Gastrocnemius medialis (tissue), 4 donors: ENCODE results near the gene CACNA2D2. TPM values are rescaled to one million over a fixed set of nuclear protein-coding genes. Genes with fewer than 3 reads are reported as not detected.
A peak's percentile ranks its signal among the peaks of the same experiment; 100 is the strongest.

ENCODE experiments used
- ATAC-seq, 2 donors: fragments of 150-250 bp; one replicate each; pipeline ENCODE4 v1.9.1; 2016
- DNase-seq, 2 donors: peaks; one replicate each; pipeline ENCODE4 v3.0.0-alpha.2; 2019
- H3K27ac ChIP-seq, 4 donors: fragments of 200-600 bp; sonication (generic); 1 replicate in 1 of 4; 2 replicates in 3 of 4; pipeline ENCODE4 v1.5.1; 2016 to 2018; ENCODE audit warnings: mild to moderate bottlenecking in 2 of 4, moderate library complexity in 1 of 4
- H3K27me3 ChIP-seq, 3 donors: fragments of 200-600 bp; sonication (generic) in 2 of 3; 1 replicate in 1 of 3; 2 replicates in 2 of 3; pipeline versions ENCODE4 v1.5.1 to v1.6.0; 2016 to 2019; ENCODE audit warnings: mild to moderate bottlenecking in 1 of 3, moderate library complexity in 1 of 3
- H3K36me3 ChIP-seq, 2 donors: fragments of 200-600 bp; sonication (generic) in 1 of 2; one replicate each; pipeline ENCODE4 v1.5.1; 2017 to 2018
- H3K4me1 ChIP-seq, 2 donors: fragments of 200-600 bp; sonication (generic) in 1 of 2; one replicate each; pipeline ENCODE4 v1.5.1; 2016 to 2017; ENCODE audit warnings: mild to moderate bottlenecking in 2 of 2
- H3K4me3 ChIP-seq, 4 donors: fragments of 200-600 bp; sonication (generic) in 3 of 4; 1 replicate in 1 of 4; 2 replicates in 3 of 4; pipeline ENCODE4 v1.5.1; 2016 to 2019; ENCODE audit warnings: mild to moderate bottlenecking in 2 of 4
- H3K9me3 ChIP-seq, 3 donors: fragments of 200-600 bp; sonication (generic) in 2 of 3; 1 replicate in 1 of 3; 2 replicates in 2 of 3; pipeline ENCODE4 v1.5.1; 2016 to 2019
- CTCF ChIP-seq, 5 experiments: fragments of 450-650 bp in 3 of 5; fragments of 200-600 bp in 2 of 5; sonication (generic) in 2 of 5; IDR thresholded peaks in 4 of 5; conservative IDR thresholded peaks in 1 of 5; 1 replicate in 4 of 5; 2 replicates in 1 of 5; pipeline ENCODE4 v1.5.1; 2016 to 2019; ENCODE audit warnings: antibody characterized with exemption in 5 of 5, mild to moderate bottlenecking in 3 of 5, moderate library complexity in 3 of 5
- POLR2A ChIP-seq, 2 donors: fragments of 450-650 bp; IDR thresholded peaks; one replicate each; pipeline ENCODE4 v1.6.1; 2017; ENCODE audit warnings: antibody characterized with exemption in 2 of 2, mild to moderate bottlenecking in 2 of 2, moderate library complexity in 2 of 2
- in situ Hi-C, 4 donors: fragments of 200-750 bp; cut with MboI; loops; one replicate each; pipeline versions ENCODE4 v1.15.0 to v1.8.0; 2017; ENCODE audit warnings: low sequenced_read_pairs in 4 of 4
- intact Hi-C: fragments of 100-400 bp; cut with DNase I; formaldehyde crosslinking; loops from one replicate; pipeline ENCODE4 v1.15.1; 2023; ENCODE audit warnings: low total_unique reads
- total RNA-seq, 4 donors: library from RNA; depleted of rRNA; stranded (reverse); fragments of >200 nt; gene quantifications; one replicate each; pipeline versions ENCODE4 v1.1.0 to v1.2.3, GENCODE V29; 2016

CACNA2D2 gene
- total RNA-seq, 4 donors from 2014 or later = 0.27 to 0.68 (median 0.45) TPM

- Histone ChIP-seq H3K9me3 (no peaks in the 10 kb centered on the region), H3K4me3 (peak overlapping the region; percentile 72 to 85 (median 79)), H3K27ac (peak overlapping the region; percentile 93 to 96 (median 95)), H3K4me1 (peaks cover 53 to 55% of the 10 kb centered on the region in 2 donors), H3K27me3 (no peaks in the 10 kb centered on the region), H3K36me3 (peaks cover 0 to 29% of the 10 kb centered on the region in 2 donors)
- peak in 1 of 2 donors; percentile 75 for TF ChIP-seq POLR2A (IDR thresholded peaks at IDR 0.05)
- no peak for TF ChIP-seq CTCF (IDR thresholded peaks at IDR 0.05 in 4 of 5, conservative IDR thresholded peaks at IDR 0.05 in 1 of 5)
- ATAC-seq (peak; percentile 69 to 76), DNase-seq (peak; percentile 66 to 71)
- in situ Hi-C loops (no loop called here), intact Hi-C loops (loop anchor here (1.0 to 2.0 kb wide), 2 partner anchors 16 to 20 kb away; no protein-coding TSS in a partner anchor)
These were observed 182.5 kb downstream of the CACNA2D2 start for GRCh38 chr3:50320853-50321335.

GRCh38 chr3:50319894-50320625 lies 183.4 kb downstream of the CACNA2D2 start:
- H3K9me3 ChIP-seq = no peaks in the 10 kb centered on the region
- TF ChIP-seq POLR2A (IDR thresholded peaks at IDR 0.05) (no peak), CTCF (IDR thresholded peaks at IDR 0.05 in 4 of 5, conservative IDR thresholded peaks at IDR 0.05 in 1 of 5) (no peak)
- H3K27ac ChIP-seq = peak overlapping the region; percentile 93 to 96 (median 95)
- in situ Hi-C loops (no loop called here), intact Hi-C loops (loop anchor here (2.0 kb wide), 1 partner anchor 19 kb away; no protein-coding TSS in a partner anchor)
- peaks cover 0 to 23% of the 10 kb centered on the region in 2 donors for H3K36me3 ChIP-seq
- H3K4me3 ChIP-seq = peak overlapping the region; percentile 72 to 85 (median 79)
- ATAC-seq = no peak
- H3K4me1 ChIP-seq = peaks cover 53 to 56% of the 10 kb centered on the region in 2 donors
- no peak for DNase-seq
- no peaks in the 10 kb centered on the region for H3K27me3 ChIP-seq

GRCh38 chr3:50319181-50319893 lies 184.1 kb downstream of the CACNA2D2 start:
- in situ Hi-C loops = no loop called here
- peak overlapping the region; percentile 45 to 96 (median 94) for H3K27ac ChIP-seq
- peaks cover 0 to 23% of the 10 kb centered on the region in 2 donors for H3K36me3 ChIP-seq
- no peak for TF ChIP-seq CTCF (IDR thresholded peaks at IDR 0.05 in 4 of 5, conservative IDR thresholded peaks at IDR 0.05 in 1 of 5)
- no peak for TF ChIP-seq POLR2A (IDR thresholded peaks at IDR 0.05)
- no peaks in the 10 kb centered on the region for H3K27me3 ChIP-seq
- ATAC-seq (no peak), DNase-seq (no peak)
- peaks cover 54 to 58% of the 10 kb centered on the region in 2 donors for H3K4me1 ChIP-seq
- no peaks in the 10 kb centered on the region for H3K9me3 ChIP-seq
- intact Hi-C loops = no loop called here
- peak overlapping the region; percentile 26 to 85 (median 76) for H3K4me3 ChIP-seq

GRCh38 chr3:50318615-50319014 lies 184.8 kb downstream of the CACNA2D2 start:
- Histone ChIP-seq H3K27ac (peak overlapping the region in 3 of 4 donors; percentile 5 to 93 (median 45)), H3K9me3 (no peaks in the 10 kb centered on the region), H3K36me3 (peaks cover 0 to 23% of the 10 kb centered on the region in 2 donors), H3K27me3 (no peaks in the 10 kb centered on the region), H3K4me1 (peaks cover 56 to 59% of the 10 kb centered on the region in 2 donors), H3K4me3 (peak overlapping the region in 3 of 4 donors; percentile 8 to 80 (median 72))
- in situ Hi-C loops (no loop called here), intact Hi-C loops (no loop called here)
- no peak for ATAC-seq
- no peak for TF ChIP-seq CTCF (IDR thresholded peaks at IDR 0.05 in 4 of 5, conservative IDR thresholded peaks at IDR 0.05 in 1 of 5)
- TF ChIP-seq POLR2A (IDR thresholded peaks at IDR 0.05) = no peak
- DNase-seq = no peak
